H1 (cell line): ENCODE data around the gene LAMA3. TPM values are rescaled to one million over a fixed set of nuclear protein-coding genes. Genes with fewer than 3 reads are reported as not detected.

ENCODE experiments used
- CTCF ChIA-PET: fragments of 300-600 bp; sonication (Branson Sonifier 250); formaldehyde crosslinking; loops from one replicate; lab custom pipeline; 2021; ENCODE audit not compliant: partially characterized antibody; lab: Charles Lee
- POLR2A ChIA-PET: fragments of 300-600 bp; sonication (Branson Sonifier 250); formaldehyde crosslinking; loops from one replicate; lab custom pipeline; 2021; ENCODE audit warnings: inconsistent platforms; ENCODE audit not compliant: partially characterized antibody; lab: Charles Lee
- DNase-seq, 2 experiments: peaks; one replicate each; pipeline versions ENCODE4 v3.0.0 to v3.0.0-alpha.2; 2010 to 2022; ENCODE audit warnings: low spot score in 2 of 2, low read depth in 1 of 2, mixed read lengths in 1 of 2
- FAIRE-seq: peaks from 2 replicates; lab custom pipeline; 2011; peaks lifted over from hg19 to GRCh38; lab: Jason Lieb, UNC
- H2AFZ ChIP-seq: 2 replicates; pipeline ENCODE4 v1.8.1; 2012; ENCODE audit warnings: low read length, inconsistent platforms
- H2AK5ac ChIP-seq: 2 replicates; pipeline ENCODE4 v1.6.1; 2013; ENCODE audit warnings: low read depth, low read length
- H2BK120ac ChIP-seq: replicated peaks from 2 replicates; pipeline ENCODE3; 2013; ENCODE audit warnings: low read depth, low read length, inconsistent platforms
- H2BK12ac ChIP-seq: 2 replicates; pipeline ENCODE4 v1.6.1; 2013; ENCODE audit warnings: low read depth, low read length
- H2BK15ac ChIP-seq: 2 replicates; pipeline ENCODE4 v1.6.1; 2013; ENCODE audit warnings: low read length
- H2BK20ac ChIP-seq: 2 replicates; pipeline ENCODE4 v1.6.1; 2013; ENCODE audit warnings: low read length
- H2BK5ac ChIP-seq: 2 replicates; pipeline ENCODE4 v1.6.1; 2013; ENCODE audit warnings: low read depth, low read length
- H3K14ac ChIP-seq: 2 replicates; pipeline ENCODE4 v1.6.1; 2013; ENCODE audit warnings: inconsistent platforms; ENCODE audit not compliant: insufficient read length
- H3K18ac ChIP-seq: 2 replicates; pipeline ENCODE4 v1.6.1; 2013; ENCODE audit warnings: low read length; ENCODE audit errors: extremely low read depth
- H3K23ac ChIP-seq: 2 replicates; pipeline ENCODE4 v1.6.1; 2013; ENCODE audit warnings: inconsistent platforms; ENCODE audit not compliant: insufficient read length
- H3K23me2 ChIP-seq: 2 replicates; pipeline ENCODE4 v1.6.1; 2013; ENCODE audit warnings: low read depth, low read length
- H3K27ac ChIP-seq: 2 replicates; pipeline ENCODE4 v1.6.1; 2011; ENCODE audit warnings: low read depth, low read length, inconsistent platforms
- H3K27me3 ChIP-seq, 4 experiments: replicated peaks in 1 of 4; 1 replicate in 1 of 4; 2 replicates in 3 of 4; pipeline versions ENCODE4 v1.6.1 to v1.8.1; 2011 to 2013; ENCODE audit warnings: low read length in 3 of 4, mild to moderate bottlenecking in 3 of 4, inconsistent platforms in 2 of 4, mixed read lengths in 2 of 4, moderate library complexity in 1 of 4; ENCODE audit not compliant: control insufficient read depth in 3 of 4, insufficient read depth in 3 of 4; ENCODE audit errors: extremely low read depth in 1 of 4
- H3K36me3 ChIP-seq, 4 experiments: 2 replicates each; pipeline versions ENCODE4 v1.6.1 to v1.8.1; 2011 to 2013; ENCODE audit warnings: mild to moderate bottlenecking in 4 of 4, low read length in 3 of 4, moderate library complexity in 2 of 4, control low read depth in 1 of 4, inconsistent platforms in 1 of 4; ENCODE audit not compliant: insufficient read depth in 4 of 4, control insufficient read depth in 2 of 4
- H3K4ac ChIP-seq: replicated peaks from 2 replicates; pipeline ENCODE3; 2013; ENCODE audit warnings: low read length, low read depth, mixed read lengths, inconsistent platforms; ENCODE audit not compliant: insufficient read length
- H3K4me1 ChIP-seq, 4 experiments: replicated peaks in 1 of 4; 1 replicate in 1 of 4; 2 replicates in 3 of 4; pipeline versions ENCODE4 v1.6.1 to v1.8.1; 2011 to 2013; ENCODE audit warnings: low read length in 3 of 4, inconsistent platforms in 2 of 4, mixed read lengths in 1 of 4; ENCODE audit not compliant: insufficient read depth in 4 of 4, control insufficient read depth in 3 of 4
- H3K4me2 ChIP-seq, 2 experiments: 2 replicates each; pipeline versions ENCODE4 v1.6.1 to v1.8.1; 2011 to 2013; ENCODE audit warnings: low read depth in 2 of 2, low read length in 2 of 2, control low read depth in 1 of 2, inconsistent platforms in 1 of 2, mild to moderate bottlenecking in 1 of 2; ENCODE audit not compliant: insufficient read depth in 1 of 2
- H3K4me3 ChIP-seq, 4 experiments: fragments of 200-600, 300-600 bp in 1 of 4; sonication (generic), shearing (Covaris generic), sonication (Bioruptor Twin) in 1 of 4; 2 replicates each; pipeline versions ENCODE4 v1.5.1 to v1.8.1; 2011 to 2016; ENCODE audit warnings: low read length in 4 of 4, low read depth in 3 of 4, control low read depth in 2 of 4, inconsistent platforms in 2 of 4, mild to moderate bottlenecking in 2 of 4, mixed read lengths in 1 of 4, moderate library complexity in 1 of 4; ENCODE audit not compliant: insufficient read depth in 2 of 4; ENCODE audit errors: extremely low read depth in 1 of 4
- H3K56ac ChIP-seq: replicated peaks from 2 replicates; pipeline ENCODE3; 2013; ENCODE audit warnings: low read depth, mild to moderate bottlenecking, mixed read lengths, low read length, inconsistent platforms; ENCODE audit not compliant: insufficient read length
- H3K79me1 ChIP-seq: 2 replicates; pipeline ENCODE4 v1.6.1; 2013; ENCODE audit warnings: low read depth, low read length, control low read depth
- H3K79me2 ChIP-seq, 2 experiments: 2 replicates each; pipeline versions ENCODE4 v1.6.1 to v1.8.1; 2012 to 2013; ENCODE audit warnings: low read length in 2 of 2, mild to moderate bottlenecking in 2 of 2, inconsistent platforms in 1 of 2; ENCODE audit not compliant: insufficient read depth in 2 of 2, control insufficient read depth in 1 of 2
- H3K9ac ChIP-seq, 4 experiments: replicated peaks in 1 of 4; 1 replicate in 1 of 4; 2 replicates in 3 of 4; pipeline versions ENCODE4 v1.6.1 to v1.8.1; 2011 to 2013; ENCODE audit warnings: low read depth in 3 of 4, low read length in 3 of 4, control low read depth in 2 of 4, mild to moderate bottlenecking in 2 of 4, moderate library complexity in 2 of 4, inconsistent platforms in 1 of 4; ENCODE audit errors: extremely low read depth in 1 of 4
- H3K9me3 ChIP-seq, 2 experiments: 2 replicates each; pipeline versions ENCODE4 v1.6.1 to v1.8.1; 2012 to 2013; ENCODE audit warnings: mild to moderate bottlenecking in 2 of 2, moderate library complexity in 2 of 2, control low read depth in 1 of 2, inconsistent platforms in 1 of 2, low read depth in 1 of 2, low read length in 1 of 2, mixed read lengths in 1 of 2; ENCODE audit not compliant: insufficient read depth in 2 of 2
- H4K20me1 ChIP-seq, 2 experiments: replicated peaks in 1 of 2; 2 replicates each; pipeline versions ENCODE3 to v1.8.1; 2011 to 2013; ENCODE audit warnings: inconsistent platforms in 2 of 2, low read length in 2 of 2, mild to moderate bottlenecking in 1 of 2; ENCODE audit not compliant: insufficient read depth in 2 of 2, control insufficient read depth in 1 of 2
- H4K5ac ChIP-seq: 2 replicates; pipeline ENCODE4 v1.6.1; 2013; ENCODE audit warnings: low read length, low read depth, mixed read lengths, inconsistent platforms; ENCODE audit not compliant: insufficient read length
- H4K8ac ChIP-seq: 2 replicates; pipeline ENCODE4 v1.8.0; 2013; ENCODE audit warnings: mild to moderate bottlenecking, moderate library complexity, low read length, inconsistent platforms; ENCODE audit not compliant: insufficient read depth; ENCODE audit errors: extremely low read depth
- H4K91ac ChIP-seq: replicated peaks from 2 replicates; pipeline ENCODE3; 2013; ENCODE audit warnings: low read length, mixed read lengths, inconsistent platforms; ENCODE audit not compliant: insufficient read length
- BACH1 ChIP-seq: IDR thresholded peaks from 2 replicates; pipeline ENCODE4 v1.6.1; 2012; ENCODE audit warnings: low read length, improper control_type of control experiment
- CBX8 ChIP-seq: fragments of 300-800, 300-1000 bp; sonication (generic); IDR thresholded peaks from 2 replicates; pipeline ENCODE4 v1.7.1; 2016; ENCODE audit warnings: low read depth, low read length, borderline replicate concordance
- EGR1 ChIP-seq: IDR thresholded peaks from 2 replicates; pipeline ENCODE4 v1.6.1; 2011; ENCODE audit warnings: low read depth, low read length, borderline replicate concordance
- GTF2F1 ChIP-seq: IDR thresholded peaks from 2 replicates; pipeline ENCODE4 v1.6.1; 2012; ENCODE audit warnings: low read depth, low read length, improper control_type of control experiment, borderline replicate concordance
- KDM5A ChIP-seq: fragments of 200-600 bp; IDR thresholded peaks from 2 replicates; pipeline ENCODE4 v1.7.1; 2012; ENCODE audit warnings: mild to moderate bottlenecking, low read length, inconsistent platforms, mixed read lengths
- PHF8 ChIP-seq: fragments of 200-600 bp; sonication (generic); conservative IDR thresholded peaks from 2 replicates; pipeline ENCODE4 v1.7.1; 2012; ENCODE audit warnings: low read depth, mild to moderate bottlenecking, inconsistent platforms, low read length, moderate library complexity
- POU5F1 ChIP-seq: IDR thresholded peaks from 2 replicates; pipeline ENCODE4 v1.6.1; 2011; ENCODE audit warnings: low read depth, mild to moderate bottlenecking, low read length, moderate library complexity
- RAD21 ChIP-seq, 2 experiments: IDR thresholded peaks in 1 of 2; conservative IDR thresholded peaks in 1 of 2; 2 replicates each; pipeline ENCODE4 v1.6.1; 2011; ENCODE audit warnings: low read depth in 2 of 2, low read length in 2 of 2, improper control_type of control experiment in 1 of 2, inconsistent platforms in 1 of 2, mild to moderate bottlenecking in 1 of 2, moderate library complexity in 1 of 2
- RFX5 ChIP-seq: IDR thresholded peaks from 2 replicates; pipeline ENCODE4 v1.6.1; 2011; ENCODE audit warnings: low read depth, low read length, improper control_type of control experiment, borderline replicate concordance
- RXRA ChIP-seq: IDR thresholded peaks from 2 replicates; pipeline ENCODE4 v1.6.1; 2011; ENCODE audit warnings: low read depth, mild to moderate bottlenecking, low read length, moderate library complexity; ENCODE audit not compliant: insufficient read depth
- SP4 ChIP-seq: IDR thresholded peaks from 2 replicates; pipeline ENCODE4 v1.6.1; 2012; ENCODE audit warnings: low read length, inconsistent platforms
- USF2 ChIP-seq: IDR thresholded peaks from 2 replicates; pipeline ENCODE4 v1.6.1; 2011; ENCODE audit warnings: low read length, improper control_type of control experiment
- WGBS, 2 experiments: shearing (Covaris generic) in 1 of 2; methylation state at CpG; one replicate each; pipeline versions ENCODE4 v1.1.6 to v1.1.7; 2013 to 2015; ENCODE audit warnings: low lambda C conversion rate in 2 of 2, mixed read lengths in 2 of 2, inconsistent platforms in 1 of 2, low coverage in 1 of 2, missing lambda C conversion rate in 1 of 2; ENCODE audit not compliant: insufficient replicate concordance in 2 of 2, insufficient coverage in 1 of 2, insufficient read length in 1 of 2; ENCODE audit errors: extremely low coverage in 1 of 2, missing lambda C conversion rate in 1 of 2; 5-methylcytosine and 5-hydroxymethylcytosine counted together
- polyA plus RNA-seq, 7 experiments: library from polyadenylated mRNA; depleted of rRNA in 3 of 7; stranded (reverse) in 5 of 7; unstranded in 2 of 7; fragments of >200 nt in 5 of 7; fragments of 200-250 nt in 2 of 7; gene quantifications; 1 replicate in 5 of 7; 2 replicates in 1 of 7; 4 replicates in 1 of 7; pipeline versions ENCODE4 v1.2.1 to v1.2.3, GENCODE V29; 2011 to 2013; ENCODE audit warnings: missing spikeins in 2 of 7, mixed read lengths in 2 of 7
- total RNA-seq: library from RNA; stranded (reverse); fragmentation: NEBNext Ultra II Directional; extraction: Animal tissue kit (Norgen Biotek cat#: 25700); gene quantifications from 2 replicates; pipeline ENCODE4 v1.2.1, GENCODE V29; 2021

The LAMA3 gene
- total and polyA plus RNA-seq, 2 of the 8 experiments (the other 6 are each of a cell fraction or from before 2014, with no cell fraction given): 0.76 to 5.0 TPM

GRCh38 chr18:23939896-23940295, 250.6 kb downstream of the LAMA3 start:
- H3K23ac ChIP-seq: no peak overlapping the region
- H3K4me3 ChIP-seq: no peak overlapping the region
- no peak overlapping the region for H3K14ac ChIP-seq
- H3K27ac ChIP-seq: no peak overlapping the region
- no peak for DNase-seq
- no peak overlapping the region for H2AFZ ChIP-seq
- no peak overlapping the region for H3K4ac ChIP-seq
- no peaks in the 10 kb centered on the region for H3K36me3 ChIP-seq
- no peak overlapping the region for H3K9ac ChIP-seq
- FAIRE-seq: no peak
- no peak overlapping the region for H3K4me2 ChIP-seq
- peak overlapping the region; percentile 65; the same call in 1 of the 2 replicates for H2BK20ac ChIP-seq
- no peak overlapping the region for H3K56ac ChIP-seq
- no peaks in the 10 kb centered on the region for H3K79me2 ChIP-seq
- H3K4me1 ChIP-seq: no peaks in the 10 kb centered on the region
- no peaks in the 10 kb centered on the region for H3K23me2 ChIP-seq
- ChIA-PET POLR2A (interaction anchor here (3.9 kb wide), 1 partner anchor 10 kb away, joined by 18 read pairs; no protein-coding TSS in a partner anchor), CTCF (interaction anchor here (1.5 to 1.9 kb wide), 3 partner anchors 10 to 32 kb away, joined by 4 to 6 read pairs (median 5); no protein-coding TSS in a partner anchor)
- 97% methylated on average over 7 of the region's 7 CpGs; no CpG with 5 or more reads in 1 of the 2 experiments for WGBS, 2 experiments
- H3K18ac ChIP-seq: no peak overlapping the region
- H3K9me3 ChIP-seq: no peaks in the 10 kb centered on the region
- H2BK120ac ChIP-seq: no peak overlapping the region
- H2BK12ac ChIP-seq: no peak overlapping the region
- H2AK5ac ChIP-seq: no peak overlapping the region; the same call in 1 of the 2 replicates
- H4K5ac ChIP-seq: no peak overlapping the region
- H2BK5ac ChIP-seq: no peak overlapping the region
- no peak overlapping the region for H4K91ac ChIP-seq
- H4K20me1 ChIP-seq: no peaks in the 10 kb centered on the region
- H3K27me3 ChIP-seq: no peaks in the 10 kb centered on the region
- peak overlapping the region; percentile 39; the same call in 1 of the 2 replicates for H4K8ac ChIP-seq
- H3K79me1 ChIP-seq: no peaks in the 10 kb centered on the region
- TF ChIP-seq RAD21 (IDR thresholded peaks at IDR 0.05 in 1 of 2, conservative IDR thresholded peaks at IDR 0.05 in 1 of 2; ENCODE audit: low read depth in 2 of 2, low read length in 2 of 2) (no peak), RFX5 (no peak), SP4 (no peak), PHF8 (no peak), POU5F1 (no peak), CBX8 (no peak), USF2 (no peak), EGR1 (no peak), BACH1 (no peak), KDM5A (no peak), GTF2F1 (no peak), RXRA (no peak)
- H2BK15ac ChIP-seq: no peak overlapping the region
